ENCODE results near the gene CSTF1.

CSTF1 gene

GRCh38 chr20:56417911-56418310 lies 25.5 kb downstream of the CSTF1 start:
- H3K27me3 ChIP-seq (ENCODE audit: control insufficient read depth, low read length): no peaks in the 10 kb centered on the region
- no peak overlapping the region for H3K4me2 ChIP-seq (ENCODE audit: low read length)
- H3K4me1 ChIP-seq (ENCODE audit: control insufficient read depth, low read length): no peaks in the 10 kb centered on the region
- no peaks in the 10 kb centered on the region for H3K9me3 ChIP-seq (ENCODE audit: control insufficient read depth, insufficient read depth, low read length)
- H3K79me2 ChIP-seq (ENCODE audit: control insufficient read depth, low read length): no peaks in the 10 kb centered on the region
- H3K27ac ChIP-seq (ENCODE audit: low read depth, low read length): no peak overlapping the region
- H3K36me3 ChIP-seq (ENCODE audit: control insufficient read depth, low read length): no peaks in the 10 kb centered on the region; the same call in 1 of the 2 replicates
- H3K4me3 ChIP-seq (ENCODE audit: low read length): no peak overlapping the region
- no peak for TF ChIP-seq EZH2phosphoT487 (IDR thresholded peaks at IDR 0.05; ENCODE audit: borderline replicate concordance, low read length)
- no peak for TF ChIP-seq CTCF (IDR thresholded peaks at IDR 0.05; ENCODE audit: low read depth, low read length, poor library complexity, severe bottlenecking)
- no peaks in the 10 kb centered on the region for H3F3A ChIP-seq (ENCODE audit: control insufficient read depth, insufficient read depth)
- H3K9me2 ChIP-seq (replicated peaks; ENCODE audit: control insufficient read depth, low read length): no peaks in the 10 kb centered on the region
- no peaks in the 10 kb centered on the region for H4K20me1 ChIP-seq (ENCODE audit: control insufficient read depth, insufficient read depth, low read depth, low read length)

DNA sequence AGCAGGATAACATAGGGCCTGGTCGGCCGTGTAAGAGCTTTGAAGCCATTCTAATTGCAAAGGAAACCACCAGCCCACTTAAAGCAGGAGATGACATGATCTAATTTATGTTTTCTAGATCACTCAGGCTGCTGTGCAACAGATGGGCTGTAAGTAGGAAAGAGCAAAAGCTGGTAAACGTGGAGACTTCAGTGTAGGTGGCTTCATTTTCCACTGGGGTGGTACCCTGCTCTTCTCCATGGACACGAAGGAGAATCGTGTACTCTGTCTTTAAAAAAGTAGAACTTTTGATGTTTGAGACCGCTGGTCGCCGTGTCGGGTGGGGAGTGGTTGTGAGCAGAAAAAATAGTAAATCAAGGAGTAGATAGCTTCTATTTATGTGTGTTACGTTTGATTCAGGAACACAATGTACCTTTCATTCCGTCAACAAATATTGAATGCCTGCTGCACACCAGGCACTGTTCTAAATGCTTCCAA lies 26.0 kb downstream of the CSTF1 start:
- Histone ChIP-seq H4K20me1 (ENCODE audit: control insufficient read depth, insufficient read depth, low read depth, low read length) (no peaks in the 10 kb centered on the region), H3K27ac (ENCODE audit: low read depth, low read length) (no peak overlapping the region), H3K36me3 (ENCODE audit: control insufficient read depth, low read length) (no peaks in the 10 kb centered on the region), H3K79me2 (ENCODE audit: control insufficient read depth, low read length) (no peaks in the 10 kb centered on the region), H3K9me3 (ENCODE audit: control insufficient read depth, insufficient read depth, low read length) (no peaks in the 10 kb centered on the region), H3F3A (ENCODE audit: control insufficient read depth, insufficient read depth) (no peaks in the 10 kb centered on the region), H3K4me1 (ENCODE audit: control insufficient read depth, low read length) (no peaks in the 10 kb centered on the region), H3K27me3 (ENCODE audit: control insufficient read depth, low read length) (no peaks in the 10 kb centered on the region), H3K9me2 (replicated peaks; ENCODE audit: control insufficient read depth, low read length) (no peaks in the 10 kb centered on the region), H3K4me2 (ENCODE audit: low read length) (no peak overlapping the region), H3K4me3 (ENCODE audit: low read length) (no peak overlapping the region)
- TF ChIP-seq EZH2phosphoT487 (IDR thresholded peaks at IDR 0.05; ENCODE audit: borderline replicate concordance, low read length) (no peak), CTCF (IDR thresholded peaks at IDR 0.05; ENCODE audit: low read depth, low read length, poor library complexity, severe bottlenecking) (no peak)

DNA sequence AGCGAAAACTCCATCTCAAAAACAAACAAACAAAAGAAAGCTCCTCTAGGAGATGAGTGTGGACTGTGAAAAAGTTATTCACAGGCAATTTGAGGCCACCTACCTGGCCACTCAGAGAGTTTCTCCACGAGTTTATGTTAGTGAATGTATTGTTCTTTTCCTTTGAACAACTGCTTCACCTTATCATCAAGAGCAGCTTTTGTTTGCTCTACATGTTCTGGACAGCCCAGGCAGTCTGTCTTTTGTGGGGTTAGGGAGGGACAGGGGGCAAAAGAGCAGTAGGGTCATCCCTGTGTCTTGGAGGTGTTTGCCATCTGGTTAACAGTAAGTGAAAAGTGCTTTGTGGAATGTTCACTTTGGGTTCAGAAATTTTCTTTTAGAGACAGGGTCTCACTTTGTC lies 27.6 kb downstream of the CSTF1 start:
- Histone ChIP-seq H3K4me1 (ENCODE audit: control insufficient read depth, low read length) (no peaks in the 10 kb centered on the region), H3K79me2 (ENCODE audit: control insufficient read depth, low read length) (no peaks in the 10 kb centered on the region), H3K4me2 (ENCODE audit: low read length) (no peak overlapping the region), H3K9me2 (replicated peaks; ENCODE audit: control insufficient read depth, low read length) (no peaks in the 10 kb centered on the region), H3F3A (ENCODE audit: control insufficient read depth, insufficient read depth) (no peaks in the 10 kb centered on the region), H3K27me3 (ENCODE audit: control insufficient read depth, low read length) (no peaks in the 10 kb centered on the region), H3K36me3 (ENCODE audit: control insufficient read depth, low read length) (no peaks in the 10 kb centered on the region), H3K4me3 (ENCODE audit: low read length) (no peak overlapping the region), H4K20me1 (ENCODE audit: control insufficient read depth, insufficient read depth, low read depth, low read length) (no peaks in the 10 kb centered on the region), H3K27ac (ENCODE audit: low read depth, low read length) (no peak overlapping the region), H3K9me3 (ENCODE audit: control insufficient read depth, insufficient read depth, low read length) (no peaks in the 10 kb centered on the region)
- no peak for TF ChIP-seq CTCF (IDR thresholded peaks at IDR 0.05; ENCODE audit: low read depth, low read length, poor library complexity, severe bottlenecking)
- no peak for TF ChIP-seq EZH2phosphoT487 (IDR thresholded peaks at IDR 0.05; ENCODE audit: borderline replicate concordance, low read length)

Data from DOHH2 (cell line).